NB4 (cell line): ENCODE results near the gene ZDHHC22.

Experiments used
- CTCF ChIP-seq: IDR thresholded peaks from one replicate; pipeline ENCODE4 v1.5.1; 2012; ENCODE audit warnings: low read depth, low read length
- MYC ChIP-seq: IDR thresholded peaks from 2 replicates; pipeline ENCODE4 v1.6.1; 2011; ENCODE audit warnings: low read depth, low read length
- POLR2A ChIP-seq: IDR thresholded peaks from 2 replicates; pipeline ENCODE4 v1.6.1; 2011; ENCODE audit warnings: mild to moderate bottlenecking; ENCODE audit not compliant: insufficient read length; ENCODE audit errors: extremely low read depth

- TF ChIP-seq CTCF (no peak), MYC (no peak), POLR2A (no peak)
Measured at GRCh38 chr14:77109656-77110055, 31.9 kb downstream of the ZDHHC22 start.
